Astrocyte (in vitro differentiated cells and primary cell): ENCODE measurements around the gene CCL15. TPM values are rescaled to one million over a fixed set of nuclear protein-coding genes. Genes with fewer than 3 reads are reported as not detected.

Experiments
- DNase-seq: peaks from one replicate; pipeline ENCODE4 v3.0.0-alpha.2; 2010; ENCODE audit warnings: low read depth
- FAIRE-seq: peaks from 2 replicates; lab custom pipeline; 2011; peaks lifted over from hg19 to GRCh38; lab: Jason Lieb, UNC
- H2AFZ ChIP-seq: 2 replicates; pipeline ENCODE4 v1.6.0; 2012; ENCODE audit warnings: low read depth, low read length, inconsistent platforms
- H3K27ac ChIP-seq: 2 replicates; pipeline ENCODE4 v1.5.1; 2011; ENCODE audit warnings: low read depth, low read length, inconsistent platforms
- H3K27me3 ChIP-seq: 2 replicates; pipeline ENCODE4 v1.6.0; 2011; ENCODE audit warnings: low read length, inconsistent platforms; ENCODE audit not compliant: insufficient read depth
- H3K36me3 ChIP-seq: 2 replicates; pipeline ENCODE4 v1.5.1; 2011; ENCODE audit warnings: low read length, inconsistent platforms; ENCODE audit not compliant: insufficient read depth
- H3K4me1 ChIP-seq: 2 replicates; pipeline ENCODE4 v1.5.1; 2011; ENCODE audit warnings: low read length, inconsistent platforms; ENCODE audit not compliant: insufficient read depth
- H3K4me2 ChIP-seq: 2 replicates; pipeline ENCODE4 v1.6.0; 2012; ENCODE audit warnings: low read length, inconsistent platforms
- H3K4me3 ChIP-seq: 2 replicates; pipeline ENCODE4 v1.5.1; 2011; ENCODE audit warnings: low read depth, mild to moderate bottlenecking, low read length, inconsistent platforms; ENCODE audit not compliant: insufficient read depth
- H3K79me2 ChIP-seq: 2 replicates; pipeline ENCODE4 v1.6.0; 2012; ENCODE audit warnings: mild to moderate bottlenecking, low read length, inconsistent platforms; ENCODE audit not compliant: insufficient read depth
- H3K9ac ChIP-seq: 2 replicates; pipeline ENCODE4 v1.6.0; 2012; ENCODE audit warnings: mild to moderate bottlenecking, low read length, inconsistent platforms
- H3K9me3 ChIP-seq: 2 replicates; pipeline ENCODE4 v1.5.1; 2012; ENCODE audit warnings: low read depth, mild to moderate bottlenecking, low read length, inconsistent platforms; ENCODE audit not compliant: insufficient read depth
- H4K20me1 ChIP-seq: 2 replicates; pipeline ENCODE4 v1.6.0; 2012; ENCODE audit warnings: low read length, inconsistent platforms; ENCODE audit not compliant: insufficient read depth
- H3K27ac Mint-ChIP-seq: one replicate; pipeline ENCODE4 v1.8.0; 2021; ENCODE audit warnings: mild to moderate bottlenecking, mixed read lengths; ENCODE audit not compliant: unreplicated experiment
- H3K27me3 Mint-ChIP-seq: one replicate; pipeline ENCODE4 v1.8.0; 2021; ENCODE audit warnings: low read depth, mixed read lengths; ENCODE audit not compliant: unreplicated experiment
- H3K36me3 Mint-ChIP-seq: one replicate; pipeline ENCODE4 v1.8.0; 2021; ENCODE audit warnings: low read depth, mixed read lengths; ENCODE audit not compliant: unreplicated experiment
- H3K4me1 Mint-ChIP-seq: one replicate; pipeline ENCODE4 v1.8.0; 2021; ENCODE audit warnings: low read depth, mixed read lengths; ENCODE audit not compliant: unreplicated experiment
- H3K4me3 Mint-ChIP-seq: one replicate; pipeline ENCODE4 v1.8.0; 2021; ENCODE audit warnings: mild to moderate bottlenecking, moderate library complexity, mixed read lengths; ENCODE audit not compliant: unreplicated experiment
- H3K9me3 Mint-ChIP-seq: one replicate; pipeline ENCODE4 v1.8.0; 2021; ENCODE audit warnings: mild to moderate bottlenecking, mixed read lengths; ENCODE audit not compliant: unreplicated experiment
- EZH2 ChIP-seq: IDR thresholded peaks from 2 replicates; pipeline ENCODE4 v1.6.1; 2012; ENCODE audit warnings: mild to moderate bottlenecking, low read length, inconsistent platforms; ENCODE audit not compliant: insufficient read depth
- total RNA-seq: library from RNA; stranded (reverse); gene quantifications from 2 replicates; pipeline ENCODE4 v1.2.1, GENCODE V29; 2021
- TF ChIP-seq, protein P1 (sequence below): IDR thresholded peaks from 2 replicates; pipeline ENCODE4 v1.5.1; 2011; ENCODE audit warnings: low read depth, mild to moderate bottlenecking, inconsistent platforms, low read length, moderate library complexity; ENCODE audit not compliant: insufficient read depth

Gene CCL15
- total RNA-seq, 1 donor from 2014 or later, result not detected

DNA sequence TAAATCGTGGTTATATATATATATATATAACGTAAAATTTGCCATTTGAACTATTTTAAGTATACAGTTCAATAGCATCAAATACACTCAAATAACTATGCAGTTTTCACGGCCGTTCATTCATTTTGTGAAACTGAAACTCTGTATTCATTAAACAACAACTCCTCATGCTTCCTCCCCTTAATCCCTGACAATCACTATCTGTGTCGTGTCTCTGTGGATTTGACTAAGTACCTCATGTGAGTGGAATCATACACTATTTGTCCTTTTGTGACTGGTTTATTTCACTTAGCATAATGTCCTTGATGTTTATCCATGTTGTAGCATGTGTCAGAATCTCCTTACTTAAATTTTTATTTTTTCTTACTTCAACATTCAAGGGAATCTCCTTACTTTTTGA is 13.6 kb upstream of the CCL15 start:
- Histone ChIP-seq H3K27ac (no peak overlapping the region), H3K36me3 (no peaks in the 10 kb centered on the region), H3K9ac (no peak overlapping the region), H3K9me3 (no peaks in the 10 kb centered on the region), H3K79me2 (no peaks in the 10 kb centered on the region), H3K4me2 (no peak overlapping the region), H4K20me1 (no peaks in the 10 kb centered on the region), H3K4me1 (no peaks in the 10 kb centered on the region), H2AFZ (no peak overlapping the region), H3K4me3 (no peak overlapping the region), H3K27me3 (no peaks in the 10 kb centered on the region)
- FAIRE-seq (no peak), DNase-seq (no peak)
- Mint-ChIP-seq H3K36me3 (no peaks in the 10 kb centered on the region), H3K27me3 (peaks cover 41% of the 10 kb centered on the region), H3K9me3 (peaks cover 10% of the 10 kb centered on the region), H3K27ac (no peak overlapping the region), H3K4me3 (no peak overlapping the region), H3K4me1 (no peaks in the 10 kb centered on the region)
- TF ChIP-seq EZH2, result no peak
- TF ChIP-seq, protein P1, sequence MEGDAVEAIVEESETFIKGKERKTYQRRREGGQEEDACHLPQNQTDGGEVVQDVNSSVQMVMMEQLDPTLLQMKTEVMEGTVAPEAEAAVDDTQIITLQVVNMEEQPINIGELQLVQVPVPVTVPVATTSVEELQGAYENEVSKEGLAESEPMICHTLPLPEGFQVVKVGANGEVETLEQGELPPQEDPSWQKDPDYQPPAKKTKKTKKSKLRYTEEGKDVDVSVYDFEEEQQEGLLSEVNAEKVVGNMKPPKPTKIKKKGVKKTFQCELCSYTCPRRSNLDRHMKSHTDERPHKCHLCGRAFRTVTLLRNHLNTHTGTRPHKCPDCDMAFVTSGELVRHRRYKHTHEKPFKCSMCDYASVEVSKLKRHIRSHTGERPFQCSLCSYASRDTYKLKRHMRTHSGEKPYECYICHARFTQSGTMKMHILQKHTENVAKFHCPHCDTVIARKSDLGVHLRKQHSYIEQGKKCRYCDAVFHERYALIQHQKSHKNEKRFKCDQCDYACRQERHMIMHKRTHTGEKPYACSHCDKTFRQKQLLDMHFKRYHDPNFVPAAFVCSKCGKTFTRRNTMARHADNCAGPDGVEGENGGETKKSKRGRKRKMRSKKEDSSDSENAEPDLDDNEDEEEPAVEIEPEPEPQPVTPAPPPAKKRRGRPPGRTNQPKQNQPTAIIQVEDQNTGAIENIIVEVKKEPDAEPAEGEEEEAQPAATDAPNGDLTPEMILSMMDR, result no peak

DNA sequence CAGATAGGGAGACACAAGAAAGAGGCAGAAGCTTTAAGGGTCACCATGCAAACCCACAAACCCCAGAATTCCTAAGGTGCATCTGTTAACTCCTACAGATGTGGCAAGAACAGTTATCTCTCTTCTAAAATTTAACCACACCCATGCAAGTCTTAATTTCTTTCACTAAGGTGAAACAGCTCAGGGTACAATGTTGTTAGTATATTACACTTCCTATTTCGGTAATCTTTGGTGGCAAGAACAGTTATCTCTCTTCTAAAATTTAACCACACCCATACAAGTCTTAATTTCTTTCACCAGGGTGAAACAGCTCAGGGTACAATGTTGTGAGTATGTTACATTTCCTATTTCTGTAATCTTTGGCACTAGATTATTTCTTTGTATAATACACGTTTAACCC is 9.8 kb upstream of the CCL15 start:
- H3K27me3 ChIP-seq, result no peaks in the 10 kb centered on the region
- peaks cover 23% of the 10 kb centered on the region for H3K27me3 Mint-ChIP-seq
- no peak overlapping the region for H3K9ac ChIP-seq
- no peaks in the 10 kb centered on the region for H3K4me1 Mint-ChIP-seq
- no peaks in the 10 kb centered on the region for H3K9me3 ChIP-seq
- no peak overlapping the region for H3K4me2 ChIP-seq
- H3K9me3 Mint-ChIP-seq, result peaks cover 12% of the 10 kb centered on the region
- H4K20me1 ChIP-seq, result no peaks in the 10 kb centered on the region
- H3K27ac ChIP-seq, result no peak overlapping the region
- no peaks in the 10 kb centered on the region for H3K4me1 ChIP-seq
- no peak overlapping the region for H3K4me3 ChIP-seq
- no peak overlapping the region for H3K4me3 Mint-ChIP-seq
- H3K27ac Mint-ChIP-seq, result no peak overlapping the region
- no peak for FAIRE-seq
- no peaks in the 10 kb centered on the region for H3K36me3 ChIP-seq
- H2AFZ ChIP-seq, result no peak overlapping the region
- no peak for DNase-seq
- no peaks in the 10 kb centered on the region for H3K36me3 Mint-ChIP-seq
- TF ChIP-seq EZH2, result no peak
- TF ChIP-seq, protein P1, result no peak
- H3K79me2 ChIP-seq, result no peaks in the 10 kb centered on the region

DNA sequence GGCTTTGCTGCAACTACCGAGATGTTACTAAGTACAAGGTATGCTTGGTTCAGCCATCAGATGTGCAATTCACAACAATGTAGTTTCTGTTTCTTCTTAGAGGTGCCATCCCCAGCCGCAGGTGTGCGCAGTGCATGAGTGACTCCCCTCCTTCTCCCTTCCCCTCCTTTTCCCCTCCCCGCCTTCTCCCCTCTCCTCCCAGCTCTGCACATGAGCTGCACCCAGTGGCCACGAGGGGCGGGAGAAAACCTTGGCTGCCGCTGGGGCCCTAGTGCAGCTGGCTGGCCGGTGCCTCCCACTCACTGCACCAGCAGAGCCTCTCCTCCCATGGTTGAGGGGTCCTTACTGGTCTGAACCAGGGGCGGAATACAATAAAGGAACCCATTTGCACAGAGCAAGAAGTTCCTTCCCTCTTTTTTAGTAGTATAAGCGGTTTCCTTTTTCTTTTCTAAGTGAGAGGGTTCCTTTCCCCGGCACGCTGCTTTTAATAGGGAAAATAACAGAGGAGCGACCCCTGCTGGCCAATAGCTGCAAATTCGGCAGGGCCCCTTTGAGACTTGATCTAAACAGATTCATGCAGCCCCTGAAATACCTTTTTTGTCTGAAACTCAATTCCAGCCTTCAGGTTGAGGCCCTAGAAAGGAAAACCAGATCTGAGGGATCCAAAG is 7.8 kb upstream of the CCL15 start:
- Histone ChIP-seq H3K9ac (no peak overlapping the region), H3K4me3 (no peak overlapping the region), H3K27me3 (no peaks in the 10 kb centered on the region), H3K4me2 (no peak overlapping the region), H4K20me1 (no peaks in the 10 kb centered on the region), H3K79me2 (no peaks in the 10 kb centered on the region), H3K27ac (no peak overlapping the region), H2AFZ (no peak overlapping the region), H3K9me3 (no peaks in the 10 kb centered on the region), H3K4me1 (no peaks in the 10 kb centered on the region), H3K36me3 (no peaks in the 10 kb centered on the region)
- no peak for DNase-seq
- Mint-ChIP-seq H3K4me1 (no peaks in the 10 kb centered on the region), H3K27ac (no peak overlapping the region), H3K4me3 (no peak overlapping the region), H3K36me3 (no peaks in the 10 kb centered on the region), H3K27me3 (peaks cover 20% of the 10 kb centered on the region), H3K9me3 (peaks cover 12% of the 10 kb centered on the region)
- no peak for TF ChIP-seq EZH2
- TF ChIP-seq, protein P1, result peak; percentile 23
- FAIRE-seq, result no peak
